Endothelial cell of umbilical vein (primary cell): ENCODE data around the gene SNX5. TPM values are rescaled to one million over a fixed set of nuclear protein-coding genes. Genes with fewer than 3 reads are reported as not detected.

ENCODE experiments used
- BruUV-seq: library from RNA; stranded (reverse); fragments of 400-500 nt; replicated peaks from 2 replicates; lab custom pipeline; 2021; lab: Mats Ljungman, UMichigan
- CTCF ChIA-PET: fragments of 300-600, 350-600 bp; sonication (Branson Sonifier 250); formaldehyde crosslinking; loops from one replicate; lab custom pipeline; 2021; ENCODE audit warnings: antibody characterized with exemption, inconsistent platforms; lab: Charles Lee
- POLR2A ChIA-PET: fragments of 300-600, 350-600 bp; sonication (Branson Sonifier 250); formaldehyde crosslinking; loops from one replicate; lab custom pipeline; 2021; ENCODE audit warnings: antibody characterized with exemption, inconsistent platforms; lab: Charles Lee
- DNase-seq: peaks from one replicate; pipeline ENCODE4 v3.0.0-alpha.2; 2011; ENCODE audit warnings: low read depth, low spot score
- FAIRE-seq: peaks from 2 replicates; lab custom pipeline; 2011; peaks lifted over from hg19 to GRCh38; lab: Jason Lieb, UNC
- H2AFZ ChIP-seq: 2 replicates; pipeline ENCODE4 v1.6.0; 2012; ENCODE audit warnings: low read depth, low read length, control low read depth, inconsistent platforms
- H3K27ac ChIP-seq: 2 replicates; pipeline ENCODE4 v1.5.1; 2011; ENCODE audit warnings: low read depth, mild to moderate bottlenecking, control low read depth, low read length, moderate library complexity; ENCODE audit not compliant: insufficient read depth
- H3K27me3 ChIP-seq, 2 experiments: 2 replicates each; pipeline versions ENCODE4 v1.6.0 to v1.6.1; 2011; ENCODE audit warnings: low read length in 2 of 2, mixed read lengths in 1 of 2; ENCODE audit not compliant: control insufficient read depth in 2 of 2, insufficient read depth in 2 of 2
- H3K36me3 ChIP-seq, 2 experiments: 2 replicates in 1 of 2; 3 replicates in 1 of 2; pipeline ENCODE4 v1.5.1; 2011; ENCODE audit warnings: low read length in 2 of 2, mild to moderate bottlenecking in 1 of 2, moderate library complexity in 1 of 2; ENCODE audit not compliant: control insufficient read depth in 2 of 2, insufficient read depth in 2 of 2; ENCODE audit errors: extremely low read depth in 1 of 2
- H3K4me1 ChIP-seq: 3 replicates; pipeline ENCODE4 v1.5.1; 2011; ENCODE audit warnings: mild to moderate bottlenecking, low read length; ENCODE audit not compliant: control insufficient read depth, insufficient read depth; ENCODE audit errors: extremely low read depth
- H3K4me2 ChIP-seq: 2 replicates; pipeline ENCODE4 v1.6.1; 2011; ENCODE audit warnings: low read length, control low read depth, mixed read lengths; ENCODE audit not compliant: insufficient read depth
- H3K4me3 ChIP-seq, 3 experiments: fragments of 200-600 bp in 1 of 3; sonication (generic), shearing (Covaris generic) in 1 of 3; replicated peaks in 1 of 3; 2 replicates each; pipeline ENCODE4 v1.5.1; 2011 to 2016; ENCODE audit warnings: control low read depth in 3 of 3, low read length in 3 of 3, mild to moderate bottlenecking in 2 of 3, inconsistent platforms in 1 of 3, low read depth in 1 of 3, moderate library complexity in 1 of 3; ENCODE audit not compliant: insufficient read depth in 1 of 3
- H3K79me2 ChIP-seq: 2 replicates; pipeline ENCODE4 v1.6.0; 2012; ENCODE audit warnings: low read length, inconsistent platforms; ENCODE audit not compliant: control insufficient read depth, insufficient read depth
- H3K9ac ChIP-seq: replicated peaks from 2 replicates; pipeline ENCODE3; 2011; ENCODE audit warnings: low read length, control low read depth; ENCODE audit not compliant: insufficient read depth; ENCODE audit errors: extremely low read depth
- H3K9me1 ChIP-seq: replicated peaks from 3 replicates; pipeline ENCODE4 v1.6.0; 2011; ENCODE audit warnings: mild to moderate bottlenecking, low read length; ENCODE audit not compliant: control insufficient read depth, insufficient read depth; ENCODE audit errors: extremely low read depth
- H3K9me3 ChIP-seq: replicated peaks from 2 replicates; pipeline ENCODE4 v1.5.1; 2012; ENCODE audit warnings: low read length, inconsistent platforms; ENCODE audit not compliant: control insufficient read depth, insufficient read depth
- H4K20me1 ChIP-seq: replicated peaks from 2 replicates; pipeline ENCODE3; 2011; ENCODE audit warnings: mild to moderate bottlenecking, low read length; ENCODE audit not compliant: control insufficient read depth, insufficient read depth; ENCODE audit errors: extremely low read depth
- EZH2 ChIP-seq: IDR thresholded peaks from 2 replicates; pipeline ENCODE4 v1.6.1; 2012; ENCODE audit warnings: borderline replicate concordance, low read depth, mild to moderate bottlenecking, moderate library complexity, low read length, inconsistent platforms; ENCODE audit not compliant: severe bottlenecking
- FOS ChIP-seq: IDR thresholded peaks from 2 replicates; pipeline ENCODE4 v1.6.1; 2011; ENCODE audit warnings: mild to moderate bottlenecking, low read length, moderate library complexity, borderline replicate concordance; ENCODE audit not compliant: insufficient read depth
- GATA2 ChIP-seq: IDR thresholded peaks from 2 replicates; pipeline ENCODE4 v1.7.0; 2011; ENCODE audit warnings: low read depth, mild to moderate bottlenecking, moderate library complexity, mixed read lengths, low read length; ENCODE audit not compliant: insufficient read length, insufficient read depth
- JUN ChIP-seq: IDR thresholded peaks from 2 replicates; pipeline ENCODE4 v1.6.1; 2011; ENCODE audit warnings: borderline replicate concordance, low read depth; ENCODE audit not compliant: insufficient read length, insufficient read depth
- MYC ChIP-seq: IDR thresholded peaks from one replicate; pipeline ENCODE4 v1.6.1; 2011; ENCODE audit warnings: mild to moderate bottlenecking, low read depth, low read length
- POLR2A ChIP-seq: IDR thresholded peaks from 2 replicates; pipeline ENCODE4 v1.6.1; 2012; ENCODE audit warnings: low read depth, mild to moderate bottlenecking, control low read depth, low read length
- POLR2AphosphoS5 ChIP-seq: IDR thresholded peaks from 2 replicates; pipeline ENCODE4 v1.6.1; 2012; ENCODE audit warnings: low read depth, mild to moderate bottlenecking, control low read depth, low read length, moderate library complexity; ENCODE audit not compliant: insufficient read depth
- dilution Hi-C: fragments of 300-500 bp; cut with MboI; formaldehyde crosslinking; loops from one replicate; pipeline ENCODE4 v1.15.0; 2019; ENCODE audit warnings: low sequenced_read_pairs; ENCODE audit not compliant: extremely low pct_ligation_motif_present
- intact Hi-C: fragments of 100-400 bp; cut with micrococcal nuclease; formaldehyde crosslinking; loops from one replicate; pipeline ENCODE4 v1.10.0; 2022
- polyA plus RNA-seq, 4 experiments: library from polyadenylated mRNA; depleted of rRNA in 3 of 4; stranded (reverse) in 3 of 4; unstranded in 1 of 4; fragments of >200 nt; gene quantifications; 2 replicates each; pipeline versions ENCODE4 v1.2.1 to v1.2.3, GENCODE V29; 2011 to 2012; ENCODE audit warnings: missing spikeins in 1 of 4
- total RNA-seq: library from RNA; stranded (reverse); gene quantifications from 2 replicates; pipeline ENCODE4 v1.2.3, GENCODE V29; 2021
- TF ChIP-seq, protein P1 (sequence below): IDR thresholded peaks from 2 replicates; pipeline ENCODE4 v1.6.1; 2011; ENCODE audit not compliant: insufficient read depth, insufficient read length
- TF ChIP-seq, protein P2 (sequence below), 2 donors: IDR thresholded peaks; 1 replicate in 1 of 2; 2 replicates in 1 of 2; pipeline ENCODE4 v1.5.1; 2011; ENCODE audit warnings: low read length in 2 of 2, mild to moderate bottlenecking in 2 of 2, moderate library complexity in 2 of 2, control low read depth in 1 of 2, inconsistent platforms in 1 of 2, low read depth in 1 of 2; ENCODE audit not compliant: insufficient read depth in 1 of 2; ENCODE audit errors: extremely low read depth in 1 of 2

The SNX5 gene
- total and polyA plus RNA-seq, 2 donors (not counting 3 experiments of a cell fraction or from before 2014, with no cell fraction given) = 76.2 to 121 TPM

DNA sequence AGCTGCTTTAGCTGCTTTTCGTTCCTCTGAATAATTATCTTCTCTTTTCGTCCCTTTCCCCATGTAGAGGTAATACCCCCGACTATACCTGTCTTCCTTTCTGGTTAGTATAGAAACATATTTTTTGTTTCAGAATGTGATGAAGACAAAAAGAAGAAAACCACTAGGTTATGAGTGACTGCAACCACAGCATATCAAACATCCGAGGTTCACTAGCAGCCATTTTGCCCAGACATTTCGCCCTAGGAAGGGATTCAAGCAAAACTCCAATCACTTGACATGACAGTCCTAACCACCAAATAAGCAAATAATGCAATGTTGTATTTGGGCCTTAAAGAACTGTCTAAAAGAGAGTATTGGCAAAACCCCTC is 9.4 kb downstream of the SNX5 start:
- H3K9ac ChIP-seq = no peak overlapping the region
- BruUV-seq = no TSS peak
- H3K27ac ChIP-seq = no peak overlapping the region
- intact Hi-C loops (loop anchor here (5.0 kb wide), 1 partner anchor 318 kb away; no protein-coding TSS in a partner anchor), dilution Hi-C loops (no loop called here)
- H3K4me3 ChIP-seq = no peak overlapping the region
- ChIA-PET POLR2A (interaction anchor here (1.3 kb wide), 1 partner anchor 9 kb away, joined by 5 read pairs; the partner anchor contains the start of gene SNX5), CTCF (interaction anchor here (0.9 to 6.0 kb wide), 9 partner anchors 9 to 454 kb away, joined by 3 to 93 read pairs (median 6); partner anchors contain the start of genes MGME1 and SNX5)
- H2AFZ ChIP-seq = no peak overlapping the region
- H4K20me1 ChIP-seq = no peaks in the 10 kb centered on the region
- TF ChIP-seq EZH2 = no peak
- no peak for TF ChIP-seq GATA2
- TF ChIP-seq, protein P1, sequence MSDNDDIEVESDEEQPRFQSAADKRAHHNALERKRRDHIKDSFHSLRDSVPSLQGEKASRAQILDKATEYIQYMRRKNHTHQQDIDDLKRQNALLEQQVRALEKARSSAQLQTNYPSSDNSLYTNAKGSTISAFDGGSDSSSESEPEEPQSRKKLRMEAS = no peak
- TF ChIP-seq JUN = no peak
- no peak for TF ChIP-seq FOS
- no peak for TF ChIP-seq MYC
- TF ChIP-seq, protein P2, sequence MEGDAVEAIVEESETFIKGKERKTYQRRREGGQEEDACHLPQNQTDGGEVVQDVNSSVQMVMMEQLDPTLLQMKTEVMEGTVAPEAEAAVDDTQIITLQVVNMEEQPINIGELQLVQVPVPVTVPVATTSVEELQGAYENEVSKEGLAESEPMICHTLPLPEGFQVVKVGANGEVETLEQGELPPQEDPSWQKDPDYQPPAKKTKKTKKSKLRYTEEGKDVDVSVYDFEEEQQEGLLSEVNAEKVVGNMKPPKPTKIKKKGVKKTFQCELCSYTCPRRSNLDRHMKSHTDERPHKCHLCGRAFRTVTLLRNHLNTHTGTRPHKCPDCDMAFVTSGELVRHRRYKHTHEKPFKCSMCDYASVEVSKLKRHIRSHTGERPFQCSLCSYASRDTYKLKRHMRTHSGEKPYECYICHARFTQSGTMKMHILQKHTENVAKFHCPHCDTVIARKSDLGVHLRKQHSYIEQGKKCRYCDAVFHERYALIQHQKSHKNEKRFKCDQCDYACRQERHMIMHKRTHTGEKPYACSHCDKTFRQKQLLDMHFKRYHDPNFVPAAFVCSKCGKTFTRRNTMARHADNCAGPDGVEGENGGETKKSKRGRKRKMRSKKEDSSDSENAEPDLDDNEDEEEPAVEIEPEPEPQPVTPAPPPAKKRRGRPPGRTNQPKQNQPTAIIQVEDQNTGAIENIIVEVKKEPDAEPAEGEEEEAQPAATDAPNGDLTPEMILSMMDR (IDR thresholded peaks at IDR 0.05; ENCODE audit: extremely low read depth in 1 of 2, insufficient read depth in 1 of 2, low read depth in 1 of 2, low read length in 2 of 2) = no peak
- no peak for TF ChIP-seq POLR2AphosphoS5
- no peak for TF ChIP-seq POLR2A
- H3K27me3 ChIP-seq = no peaks in the 10 kb centered on the region
- H3K9me3 ChIP-seq = no peaks in the 10 kb centered on the region
- H3K36me3 ChIP-seq = peaks cover 9 to 14% of the 10 kb centered on the region in 2 experiments
- DNase-seq = no peak
- H3K9me1 ChIP-seq = no peaks in the 10 kb centered on the region
- peaks cover 100% of the 10 kb centered on the region for H3K79me2 ChIP-seq
- H3K4me2 ChIP-seq = peak overlapping the region; percentile 13
- FAIRE-seq = no peak
- H3K4me1 ChIP-seq = peaks cover 54% of the 10 kb centered on the region
